ENCODE results near the gene C1orf167. TPM values are rescaled to one million over a fixed set of nuclear protein-coding genes. Genes with fewer than 3 reads are reported as not detected.

Gene C1orf167
- total RNA-seq, 4 donors from 2014 or later, result 1.00 to 1.4 TPM; not detected in 2

- H3K27me3 ChIP-seq, result no peaks in the 10 kb centered on the region
- intact Hi-C loops (cut with DNase I; ENCODE audit: low total_unique reads) (no loop called here), in situ Hi-C loops (cut with MboI; ENCODE audit: low sequenced_read_pairs in 4 of 4) (no loop called here)
- H3K4me3 ChIP-seq, result no peak overlapping the region
- no peaks in the 10 kb centered on the region for H3K9me3 ChIP-seq
- no peak overlapping the region for H3K27ac ChIP-seq
- H3K4me1 ChIP-seq, result no peaks in the 10 kb centered on the region
- H3K36me3 ChIP-seq, result peaks cover 0 to 11% of the 10 kb centered on the region in 2 donors
- DNase-seq, result no peak
- no peak for ATAC-seq
- TF ChIP-seq POLR2A (IDR thresholded peaks at IDR 0.05), result no peak
- no peak for TF ChIP-seq CTCF (IDR thresholded peaks at IDR 0.05 in 4 of 5, conservative IDR thresholded peaks at IDR 0.05 in 1 of 5)
These were observed 8.3 kb upstream of the C1orf167 start for GRCh38 chr1:11753555-11754208.

GRCh38 chr1:11757047-11757446, 4.9 kb upstream of the C1orf167 start:
- DNase-seq, result no peak
- no peaks in the 10 kb centered on the region for H3K36me3 ChIP-seq
- H3K4me1 ChIP-seq, result no peaks in the 10 kb centered on the region
- no peak overlapping the region for H3K4me3 ChIP-seq
- TF ChIP-seq CTCF (IDR thresholded peaks at IDR 0.05 in 4 of 5, conservative IDR thresholded peaks at IDR 0.05 in 1 of 5) (no peak), POLR2A (IDR thresholded peaks at IDR 0.05) (no peak)
- H3K27me3 ChIP-seq, result peaks cover 7 to 10% (median 10%) of the 10 kb centered on the region in 3 donors
- intact Hi-C loops (cut with DNase I; ENCODE audit: low total_unique reads), result no loop called here
- no peaks in the 10 kb centered on the region for H3K9me3 ChIP-seq
- ATAC-seq, result no peak
- in situ Hi-C loops (cut with MboI; ENCODE audit: low sequenced_read_pairs in 4 of 4), result no loop called here
- H3K27ac ChIP-seq, result no peak overlapping the region

GRCh38 chr1:11759791-11760190, 2.2 kb upstream of the C1orf167 start:
- no peak for DNase-seq
- in situ Hi-C loops (cut with MboI; ENCODE audit: low sequenced_read_pairs in 4 of 4), result no loop called here
- no peak overlapping the region for H3K27ac ChIP-seq
- H3K9me3 ChIP-seq, result no peaks in the 10 kb centered on the region
- TF ChIP-seq CTCF (IDR thresholded peaks at IDR 0.05 in 4 of 5, conservative IDR thresholded peaks at IDR 0.05 in 1 of 5) (no peak), POLR2A (IDR thresholded peaks at IDR 0.05) (no peak)
- H3K27me3 ChIP-seq, result peaks cover 10 to 16% (median 13%) of the 10 kb centered on the region in 3 donors
- no peak overlapping the region for H3K4me3 ChIP-seq
- no peak for ATAC-seq
- no peaks in the 10 kb centered on the region for H3K4me1 ChIP-seq
- intact Hi-C loops (cut with DNase I; ENCODE audit: low total_unique reads), result no loop called here
- H3K36me3 ChIP-seq, result no peaks in the 10 kb centered on the region

- TF ChIP-seq POLR2A (IDR thresholded peaks at IDR 0.05) (no peak), CTCF (IDR thresholded peaks at IDR 0.05 in 4 of 5, conservative IDR thresholded peaks at IDR 0.05 in 1 of 5) (no peak)
- in situ Hi-C loops (cut with MboI; ENCODE audit: low sequenced_read_pairs in 4 of 4), result no loop called here
- no peak for ATAC-seq
These were observed 708 bp upstream of the C1orf167 start for GRCh38 chr1:11761285-11761684.

GRCh38 chr1:11764115-11764514, 2.1 kb downstream of the C1orf167 start:
- intact Hi-C loops (cut with DNase I; ENCODE audit: low total_unique reads) (no loop called here), in situ Hi-C loops (cut with MboI; ENCODE audit: low sequenced_read_pairs in 4 of 4) (no loop called here)
- TF ChIP-seq CTCF (IDR thresholded peaks at IDR 0.05 in 4 of 5, conservative IDR thresholded peaks at IDR 0.05 in 1 of 5) (no peak), POLR2A (IDR thresholded peaks at IDR 0.05) (no peak)
- H3K4me3 ChIP-seq, result no peak overlapping the region
- H3K27me3 ChIP-seq, result peaks cover 10 to 16% (median 13%) of the 10 kb centered on the region in 3 donors
- no peaks in the 10 kb centered on the region for H3K4me1 ChIP-seq
- H3K36me3 ChIP-seq, result no peaks in the 10 kb centered on the region
- no peaks in the 10 kb centered on the region for H3K9me3 ChIP-seq
- H3K27ac ChIP-seq, result no peak overlapping the region
- ATAC-seq, result no peak
- DNase-seq, result no peak

More at GRCh38 chr1:11761285-11761684, 708 bp upstream of the C1orf167 start:
- no peaks in the 10 kb centered on the region for H3K9me3 ChIP-seq
- no peak overlapping the region for H3K27ac ChIP-seq
- intact Hi-C loops (cut with DNase I; ENCODE audit: low total_unique reads), result no loop called here
- H3K4me1 ChIP-seq, result no peaks in the 10 kb centered on the region
- no peak for DNase-seq
- H3K27me3 ChIP-seq, result peaks cover 10 to 16% (median 13%) of the 10 kb centered on the region in 3 donors
- no peaks in the 10 kb centered on the region for H3K36me3 ChIP-seq
- H3K4me3 ChIP-seq, result no peak overlapping the region

All from gastrocnemius medialis (tissue), 4 donors.